Skin of body (tissue), 2 donors: ENCODE data around the gene TM9SF1. TPM values are rescaled to one million over a fixed set of nuclear protein-coding genes. Genes with fewer than 3 reads are reported as not detected.
A peak's percentile ranks its signal among the peaks of the same experiment; 100 is the strongest.

Experiments
- DNase-seq: peaks from one replicate; lab custom pipeline; 2025; lab: John Stamatoyannopoulos, UW
- total RNA-seq: library from RNA; depleted of rRNA; stranded (reverse); fragments of >200 nt; gene quantifications from one replicate; pipeline ENCODE4 v1.2.3, GENCODE V29; 2014

TM9SF1 gene
- total RNA-seq, 1 donor from 2014 or later = 22.4 TPM

DNA sequence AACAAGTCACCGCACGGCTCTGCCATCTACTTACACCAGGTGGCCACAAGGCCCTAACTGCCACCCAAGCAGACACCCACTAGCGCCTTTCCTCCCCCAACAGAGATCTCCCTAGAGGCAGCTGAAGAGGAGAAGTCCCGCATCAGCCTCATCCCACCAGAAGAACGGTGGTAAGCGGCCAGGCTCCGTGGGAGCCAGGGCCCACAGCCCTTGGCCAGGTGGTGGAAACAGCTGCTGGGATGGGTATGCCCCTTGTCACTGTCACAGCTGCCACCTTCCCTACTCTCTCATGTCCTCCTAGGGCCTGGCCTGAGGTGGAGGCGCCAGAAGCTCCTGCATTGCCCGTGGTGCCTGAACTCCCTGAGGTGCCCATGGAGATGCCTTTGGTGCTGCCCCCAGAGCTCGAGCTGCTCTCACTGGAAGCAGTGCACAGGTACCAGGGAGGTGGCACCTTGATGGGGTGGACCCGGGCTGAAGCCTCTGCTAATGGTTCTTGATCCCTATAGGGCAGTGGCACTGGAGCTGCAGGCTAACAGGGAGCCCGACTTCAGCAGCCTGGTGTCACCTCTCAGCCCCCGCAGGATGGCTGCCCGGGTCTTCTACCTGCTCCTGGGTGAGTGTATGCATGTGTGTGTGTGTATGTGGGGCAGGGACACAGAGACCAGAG is 15.8 kb downstream of the TM9SF1 start:
- no peak for DNase-seq

DNA sequence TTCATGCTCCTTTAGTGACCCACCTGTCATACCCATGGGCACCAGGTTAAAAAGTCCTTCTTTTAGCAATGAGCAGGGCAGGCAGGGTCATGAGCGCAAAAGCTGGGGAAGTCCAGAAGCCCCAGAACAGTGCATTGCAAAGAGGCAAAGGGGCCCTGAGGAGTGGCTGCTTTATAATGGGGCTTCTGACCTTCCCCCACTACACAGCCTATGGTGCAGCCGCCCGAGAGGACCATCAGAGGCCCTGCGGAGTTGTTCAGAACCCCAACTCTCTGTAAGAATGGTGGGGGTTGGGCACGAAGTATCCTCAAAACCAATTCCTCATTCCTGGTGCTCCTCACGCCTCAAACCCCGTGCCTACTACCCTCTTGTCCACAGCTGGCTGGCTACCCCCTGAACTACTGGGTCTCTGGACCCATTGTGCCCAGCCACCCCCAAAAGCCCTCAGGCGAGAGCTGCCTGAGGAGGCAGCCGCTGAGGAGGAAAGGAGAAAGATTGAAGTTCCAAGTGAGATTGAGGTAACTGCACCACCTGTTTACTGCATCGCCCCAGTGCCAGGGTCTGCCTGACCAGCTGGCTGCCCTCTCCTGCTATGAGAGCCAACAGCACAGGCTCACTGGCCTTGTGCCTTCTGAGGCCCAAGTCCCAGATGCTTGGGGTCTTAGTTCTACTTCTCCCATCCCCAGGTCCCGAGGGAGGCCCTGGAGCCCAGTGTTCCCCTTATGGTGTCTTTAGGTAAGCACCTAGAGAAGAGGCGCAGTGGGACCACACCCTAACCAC is 16.7 kb downstream of the TM9SF1 start:
- DNase-seq = no peak

DNA sequence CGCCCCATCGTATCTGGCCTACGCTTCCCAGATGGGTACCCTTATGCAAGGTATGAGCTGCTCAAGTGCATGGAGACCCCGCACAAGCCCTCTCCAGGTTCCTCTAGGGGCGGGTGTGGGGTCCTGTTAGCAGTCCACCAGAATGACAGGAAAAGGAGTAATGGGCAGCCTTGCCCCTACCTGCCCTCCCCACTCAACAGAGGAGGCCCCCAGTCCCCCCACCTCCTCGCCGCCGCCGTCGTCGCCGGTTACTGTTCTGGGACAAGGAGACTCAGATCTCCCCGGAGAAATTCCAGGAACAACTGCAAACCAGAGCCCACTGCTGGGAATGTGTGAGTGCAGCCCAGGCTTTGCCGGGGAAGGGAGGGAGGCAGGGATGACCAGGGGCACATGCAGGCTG is 17.4 kb downstream of the TM9SF1 start:
- DNase-seq = no peak

DNA sequence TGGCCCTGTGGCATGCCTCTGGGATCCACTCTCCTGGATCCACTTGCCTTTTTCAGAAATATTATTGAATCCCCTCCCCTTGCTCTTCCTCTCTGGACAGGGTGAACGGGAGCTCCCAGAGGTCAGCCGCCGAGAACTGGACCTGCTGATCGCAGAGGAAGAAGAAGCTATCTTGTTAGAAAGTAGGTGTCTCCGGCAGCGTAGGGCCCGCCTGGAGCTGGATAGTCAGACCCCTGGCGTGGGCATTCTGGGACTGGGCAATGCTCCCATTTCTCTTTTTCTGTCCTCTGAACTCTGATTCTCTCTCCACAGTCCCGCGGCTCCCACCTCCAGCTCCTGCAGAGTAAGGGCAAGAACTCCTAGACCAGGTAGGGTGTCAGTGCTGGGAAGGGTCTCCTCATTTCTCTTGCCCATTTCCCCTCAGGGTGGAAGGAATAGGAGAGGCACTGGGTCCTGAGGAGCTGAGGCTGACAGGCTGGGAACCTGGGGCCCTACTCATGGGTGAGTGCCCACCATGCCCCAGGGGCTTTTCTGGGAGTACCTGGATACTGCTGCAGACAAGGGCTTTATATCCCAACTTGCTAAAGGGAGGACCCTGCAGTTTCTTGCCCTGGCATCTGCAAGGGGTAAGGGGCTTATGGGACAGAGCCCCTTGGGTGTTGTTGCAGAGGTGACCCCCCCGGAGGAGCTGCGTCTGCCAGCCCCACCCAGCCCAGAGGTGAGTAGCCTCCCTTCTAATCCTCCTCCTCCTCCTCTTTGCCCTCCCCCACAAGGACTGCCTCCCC is 18.0 kb downstream of the TM9SF1 start:
- no peak for DNase-seq

DNA sequence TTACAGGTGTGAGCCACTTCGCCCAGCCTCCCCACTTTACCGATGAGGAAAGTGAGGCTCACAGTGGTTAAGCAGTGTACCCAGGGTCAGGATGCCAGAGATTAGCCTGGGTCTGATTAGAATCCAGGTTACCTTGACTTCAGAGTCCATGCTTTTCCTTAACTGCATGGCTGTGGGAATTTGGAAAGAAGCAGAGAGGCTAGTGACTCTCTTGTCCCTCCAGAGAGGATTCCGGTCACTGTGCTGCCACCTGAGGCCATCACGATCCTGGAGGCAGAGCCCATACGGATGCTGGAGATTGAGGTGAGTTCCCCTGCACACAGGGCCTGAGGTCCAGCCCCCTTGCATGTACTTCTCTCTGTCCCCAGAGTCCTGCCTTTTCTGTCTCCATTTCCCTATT is 18.6 kb downstream of the TM9SF1 start:
- no peak for DNase-seq

DNA sequence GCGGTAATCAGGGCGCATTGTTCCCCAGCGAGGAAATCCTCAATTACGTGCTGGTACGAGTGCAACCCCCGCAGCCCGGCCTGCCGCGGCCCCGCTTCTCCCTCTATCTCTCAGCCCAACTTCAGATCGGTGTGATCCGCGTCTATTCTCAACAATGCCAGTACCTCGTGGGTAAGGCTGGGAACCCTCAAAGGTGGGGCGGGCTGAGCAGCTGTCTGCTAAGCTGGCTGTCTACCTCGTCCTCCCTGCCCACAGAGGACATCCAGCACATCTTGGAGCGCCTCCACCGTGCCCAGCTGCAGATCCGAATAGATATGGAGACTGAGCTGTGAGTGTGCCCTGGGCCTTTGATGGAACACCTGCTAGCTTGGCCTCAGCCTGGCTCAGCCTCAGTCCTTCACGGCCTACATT is 22.4 kb downstream of the TM9SF1 start:
- no peak for DNase-seq

DNA sequence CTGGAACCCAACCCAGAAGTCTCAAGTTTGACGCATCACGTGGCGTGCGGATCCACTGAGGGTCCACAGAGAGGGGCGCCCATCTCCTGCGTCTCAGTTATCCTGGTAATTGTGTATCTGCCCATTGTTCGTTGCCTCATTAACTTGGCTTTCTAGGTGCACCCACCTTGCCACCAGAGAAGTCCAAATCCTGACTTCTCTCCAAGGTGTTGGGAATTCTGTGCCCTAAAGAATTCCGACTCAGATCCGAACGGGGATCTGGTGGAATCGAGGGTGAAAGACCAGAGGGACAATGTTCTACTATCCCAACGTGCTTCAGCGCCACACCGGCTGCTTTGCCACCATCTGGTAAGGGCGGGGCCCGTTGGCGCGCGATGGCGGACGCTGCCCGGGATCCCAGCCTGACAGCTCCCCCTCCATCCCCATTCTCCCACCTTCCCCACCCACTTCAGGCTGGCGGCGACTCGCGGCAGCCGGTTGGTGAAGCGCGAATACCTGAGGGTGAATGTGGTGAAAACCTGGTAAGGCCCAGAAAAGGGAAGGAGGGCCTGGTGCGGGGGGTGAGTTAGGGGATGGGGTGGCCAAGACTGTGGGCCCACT is 22.9 kb downstream of the TM9SF1 start:
- no peak for DNase-seq

DNA sequence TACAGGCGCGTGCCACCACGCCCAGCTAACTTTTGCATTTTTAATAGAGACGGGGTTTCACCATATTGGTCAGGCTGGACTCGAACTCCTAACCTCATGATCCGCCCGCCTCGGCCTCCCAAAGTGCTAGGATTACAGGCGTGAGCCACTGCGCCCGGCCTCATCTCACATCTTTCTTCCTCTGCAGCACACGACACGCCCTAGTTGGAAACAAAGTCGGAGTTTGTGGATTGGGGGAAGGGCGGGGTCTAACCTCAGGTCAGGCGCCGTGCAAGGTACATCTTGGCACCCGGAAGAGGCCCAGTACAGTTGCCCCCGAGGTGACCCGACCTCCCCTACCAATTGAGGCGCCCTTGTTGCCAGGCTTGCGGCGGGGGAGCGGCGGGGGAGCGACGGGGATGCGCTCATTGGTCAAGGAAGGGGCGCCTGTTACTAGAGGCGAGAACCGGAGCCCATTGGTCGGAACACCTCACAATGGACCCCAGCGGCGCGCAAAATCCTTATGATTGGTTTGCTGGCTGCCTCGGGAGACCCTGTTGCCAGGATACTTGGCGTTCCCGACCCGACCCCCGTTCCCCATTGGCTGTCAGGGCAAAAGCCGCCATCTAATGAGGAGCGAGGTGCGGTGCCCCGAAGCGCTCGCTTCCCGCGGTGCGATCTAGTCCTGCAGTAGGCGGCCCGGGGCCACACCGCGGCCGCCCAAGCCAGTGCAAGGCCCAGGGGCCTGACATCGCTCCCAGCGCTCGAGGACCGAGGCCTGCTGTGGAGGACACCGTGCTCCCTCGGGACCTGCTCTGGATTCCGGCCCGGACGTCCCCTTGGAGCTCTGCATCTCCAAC is 23.6 kb downstream of the TM9SF1 start, which contains the start of gene REC8:
TSS of gene REC8 (plus strand) at position 659 of the 839 bp plus-strand sequence. CDS start 473 bp downstream, outside the sequence.
- peak; percentile 87 for DNase-seq

- no peak for DNase-seq
Measured at GRCh38 chr14:24167469-24168114, 27.6 kb downstream of the TM9SF1 start.

GRCh38 chr14:24165785-24166184 is 29.5 kb downstream of the TM9SF1 start:
- DNase-seq = no peak

DNA sequence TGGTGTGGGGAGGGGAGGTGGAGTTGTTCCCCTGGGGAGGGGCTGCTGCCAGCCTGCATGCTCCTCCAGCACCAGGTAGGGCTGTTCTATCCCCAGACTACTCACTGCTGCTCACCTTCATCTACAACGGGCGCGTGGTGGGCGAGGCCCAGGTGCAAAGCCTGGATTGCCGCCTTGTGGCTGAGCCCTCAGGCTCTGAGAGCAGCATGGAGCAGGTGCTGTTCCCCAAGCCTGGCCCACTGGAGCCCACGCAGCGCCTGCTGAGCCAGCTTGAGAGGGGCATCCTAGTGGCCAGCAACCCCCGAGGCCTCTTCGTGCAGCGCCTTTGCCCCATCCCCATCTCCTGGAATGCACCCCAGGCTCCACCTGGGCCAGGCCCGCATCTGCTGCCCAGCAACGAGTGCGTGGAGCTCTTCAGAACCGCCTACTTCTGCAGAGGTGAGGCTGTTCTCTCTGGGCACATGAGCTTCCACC is 30.7 kb downstream of the TM9SF1 start:
- DNase-seq = no peak

GRCh38 chr14:24162093-24162492 is 33.1 kb downstream of the TM9SF1 start:
- DNase-seq = no peak

GRCh38 chr14:24160850-24161804 is 34.1 kb downstream of the TM9SF1 start, which contains the start of gene IRF9:
Gene IRF9, plus strand, starts transcription at chr14:24161265. Its CDS starts 880 bp downstream, at chr14:24162145.
- peak; percentile 98 for DNase-seq

DNA sequence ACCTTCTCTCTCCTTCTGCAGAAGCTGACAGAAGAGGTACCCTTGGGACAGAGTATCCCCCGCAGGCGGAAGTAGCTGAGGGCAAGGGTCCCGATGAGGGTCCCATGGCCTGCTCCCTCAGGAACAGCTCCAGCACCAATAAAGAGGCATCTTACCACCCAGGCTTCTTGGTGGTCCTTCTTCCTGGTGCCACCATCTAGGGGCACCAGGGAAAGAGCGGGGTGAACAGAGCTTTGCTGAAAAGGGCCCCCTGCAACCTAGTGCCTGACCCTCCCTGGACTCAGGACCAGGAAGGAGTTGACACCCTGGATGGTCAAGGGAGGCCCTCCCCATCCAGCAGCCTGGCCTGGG is 34.8 kb downstream of the TM9SF1 start:
- no peak for DNase-seq

DNA sequence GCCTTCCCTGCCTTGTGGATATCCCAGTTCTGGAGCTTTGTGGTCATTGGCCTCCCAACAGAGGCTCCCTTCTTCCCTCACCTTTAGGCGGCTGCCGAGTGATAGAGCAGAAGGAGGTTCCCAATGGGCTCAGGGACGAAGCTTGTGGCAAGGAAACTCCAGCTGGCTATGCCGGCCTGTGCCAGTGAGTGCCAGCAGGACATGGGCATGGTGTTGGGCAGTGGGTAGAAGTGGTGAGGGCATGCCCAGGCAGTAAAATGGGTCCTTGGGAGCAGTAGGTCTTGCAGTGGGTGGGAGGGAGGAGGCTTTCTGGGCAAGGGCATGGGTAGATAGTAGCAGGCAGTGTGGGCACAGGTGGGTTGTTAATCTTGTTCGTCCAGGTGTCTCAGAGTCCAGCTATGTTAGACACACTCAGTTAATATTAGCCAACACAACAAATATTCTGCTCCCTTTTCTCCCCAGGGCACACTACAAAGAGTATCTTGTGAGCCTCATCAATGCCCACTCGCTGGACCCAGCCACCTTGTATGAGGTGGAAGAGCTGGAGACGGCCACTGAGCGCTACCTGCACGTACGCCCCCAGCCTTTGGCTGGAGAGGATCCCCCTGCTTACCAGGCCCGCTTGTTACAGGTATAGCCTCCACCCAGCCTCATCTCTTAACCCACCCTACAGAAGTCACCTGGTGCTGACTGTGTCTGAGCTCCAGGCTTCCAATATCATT is 35.3 kb downstream of the TM9SF1 start:
- DNase-seq = no peak

DNA sequence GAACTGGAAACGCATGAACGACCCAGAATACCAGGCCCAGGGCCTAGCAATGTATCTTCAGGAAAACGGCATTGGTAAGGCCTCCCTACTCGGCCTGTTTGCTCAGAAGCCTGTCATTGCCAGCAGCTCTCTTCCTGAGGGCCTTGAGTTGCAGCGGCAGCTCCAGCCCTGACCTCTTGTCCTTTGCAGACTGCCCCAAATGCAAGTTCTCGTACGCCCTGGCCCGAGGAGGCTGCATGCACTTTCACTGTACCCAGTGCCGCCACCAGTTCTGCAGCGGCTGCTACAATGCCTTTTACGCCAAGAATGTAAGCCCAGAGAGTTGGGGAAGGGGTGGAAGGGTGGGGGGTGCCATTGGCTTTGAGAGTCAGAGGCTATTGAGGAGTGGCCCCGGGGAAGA is 37.9 kb downstream of the TM9SF1 start:
- DNase-seq = no peak

DNA sequence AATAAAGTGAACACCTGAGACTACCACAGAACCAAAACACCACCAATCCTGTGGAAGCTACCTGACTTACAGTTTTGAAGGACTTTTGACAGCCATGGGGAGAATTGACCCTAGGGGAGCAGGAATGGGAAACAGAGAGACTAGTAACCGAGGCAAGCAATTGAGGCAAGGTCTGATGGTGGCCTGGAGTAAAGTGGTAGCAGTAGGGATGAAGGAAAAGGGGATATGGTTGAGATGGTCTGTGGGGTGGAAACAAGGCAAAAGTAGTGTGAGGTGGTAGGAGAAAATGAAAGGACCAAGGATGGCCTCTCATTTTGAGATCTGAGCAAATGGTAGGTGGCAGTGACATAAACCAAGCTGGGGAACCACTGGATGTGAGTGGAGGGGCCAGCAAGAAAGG is 38.4 kb downstream of the TM9SF1 start:
- DNase-seq = no peak

DNA sequence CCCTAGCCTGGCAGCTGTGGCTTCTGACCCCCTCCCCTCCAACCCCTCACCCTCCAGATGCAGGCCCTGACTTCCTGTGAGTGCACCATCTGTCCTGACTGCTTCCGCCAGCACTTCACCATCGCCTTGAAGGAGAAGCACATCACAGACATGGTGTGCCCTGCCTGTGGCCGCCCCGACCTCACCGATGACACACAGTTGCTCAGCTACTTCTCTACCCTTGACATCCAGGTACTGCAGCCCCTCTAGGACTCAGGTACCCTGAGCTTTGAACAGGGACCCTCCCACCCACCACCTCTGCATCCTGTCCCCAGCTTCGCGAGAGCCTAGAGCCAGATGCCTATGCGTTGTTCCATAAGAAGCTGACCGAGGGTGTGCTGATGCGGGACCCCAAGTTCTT is 40.1 kb downstream of the TM9SF1 start:
- no peak for DNase-seq
